Measurements from ENCODE around the gene PALS1.
"Not testable (repeated sequence)": the region's sequence is repeated elsewhere in the genome, so short reads cannot be mapped to it uniquely, and the experiment has no call there.

The PALS1 gene

GRCh38 chr14:67270145-67270753, 29.0 kb downstream of the PALS1 start:
- TF ChIP-seq CTCF (IDR thresholded peaks at IDR 0.05) (no peak), ZFX (IDR thresholded peaks at IDR 0.05; ENCODE audit: borderline replicate concordance) (no peak)
- H3K27ac ChIP-seq = no peak overlapping the region

DNA sequence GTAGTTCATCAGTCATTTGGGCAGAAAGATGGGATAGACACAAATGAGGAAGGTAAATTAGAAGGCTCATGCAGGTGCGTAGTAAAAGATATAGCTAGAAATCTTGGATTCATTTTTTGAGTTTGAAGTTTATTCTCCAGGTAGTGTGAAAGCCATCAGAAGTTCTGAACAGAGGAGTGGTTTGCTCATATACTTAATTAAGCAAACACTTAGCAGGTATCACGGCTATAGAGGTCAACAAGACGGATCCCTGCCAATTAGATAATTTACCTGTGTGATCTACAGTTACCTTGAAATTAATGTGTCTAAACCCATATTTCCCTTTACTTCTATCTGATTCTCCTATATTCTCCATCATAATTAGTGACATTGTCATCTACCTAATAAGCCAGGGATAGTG, 29.7 kb downstream of the PALS1 start:
- H3K27ac ChIP-seq = no peak overlapping the region
- TF ChIP-seq CTCF (IDR thresholded peaks at IDR 0.05) (no peak), ZFX (IDR thresholded peaks at IDR 0.05; ENCODE audit: borderline replicate concordance) (no peak)

GRCh38 chr14:67273281-67273680, 32.0 kb downstream of the PALS1 start:
- not testable (repeated sequence) for H3K27ac ChIP-seq

- no peak overlapping the region for H3K27ac ChIP-seq
- TF ChIP-seq ZFX (IDR thresholded peaks at IDR 0.05; ENCODE audit: borderline replicate concordance) (no peak), CTCF (IDR thresholded peaks at IDR 0.05) (no peak)
Measured at GRCh38 chr14:67276131-67276530, 34.9 kb downstream of the PALS1 start.

- no peak for TF ChIP-seq ZFX (IDR thresholded peaks at IDR 0.05; ENCODE audit: borderline replicate concordance)
- no peak for TF ChIP-seq CTCF (IDR thresholded peaks at IDR 0.05)
- no peak overlapping the region for H3K27ac ChIP-seq
Measured at GRCh38 chr14:67280506-67280905, 39.3 kb downstream of the PALS1 start.

- TF ChIP-seq CTCF (IDR thresholded peaks at IDR 0.05) (peak; percentile 80), ZFX (IDR thresholded peaks at IDR 0.05; ENCODE audit: borderline replicate concordance) (no peak)
- no peak overlapping the region for H3K27ac ChIP-seq
Measured at GRCh38 chr14:67285876-67286452, 44.7 kb downstream of the PALS1 start.
